ENCODE results near the gene RPRD2.

GRCh38 chr1:150472601-150473200 is 108.8 kb downstream of the RPRD2 start:
- TF ChIP-seq, protein P1, sequence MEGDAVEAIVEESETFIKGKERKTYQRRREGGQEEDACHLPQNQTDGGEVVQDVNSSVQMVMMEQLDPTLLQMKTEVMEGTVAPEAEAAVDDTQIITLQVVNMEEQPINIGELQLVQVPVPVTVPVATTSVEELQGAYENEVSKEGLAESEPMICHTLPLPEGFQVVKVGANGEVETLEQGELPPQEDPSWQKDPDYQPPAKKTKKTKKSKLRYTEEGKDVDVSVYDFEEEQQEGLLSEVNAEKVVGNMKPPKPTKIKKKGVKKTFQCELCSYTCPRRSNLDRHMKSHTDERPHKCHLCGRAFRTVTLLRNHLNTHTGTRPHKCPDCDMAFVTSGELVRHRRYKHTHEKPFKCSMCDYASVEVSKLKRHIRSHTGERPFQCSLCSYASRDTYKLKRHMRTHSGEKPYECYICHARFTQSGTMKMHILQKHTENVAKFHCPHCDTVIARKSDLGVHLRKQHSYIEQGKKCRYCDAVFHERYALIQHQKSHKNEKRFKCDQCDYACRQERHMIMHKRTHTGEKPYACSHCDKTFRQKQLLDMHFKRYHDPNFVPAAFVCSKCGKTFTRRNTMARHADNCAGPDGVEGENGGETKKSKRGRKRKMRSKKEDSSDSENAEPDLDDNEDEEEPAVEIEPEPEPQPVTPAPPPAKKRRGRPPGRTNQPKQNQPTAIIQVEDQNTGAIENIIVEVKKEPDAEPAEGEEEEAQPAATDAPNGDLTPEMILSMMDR (IDR thresholded peaks at IDR 0.05): no peak
- TF ChIP-seq POLR2AphosphoS5 (IDR thresholded peaks at IDR 0.05): no peak

All from sigmoid colon (tissue), 4 donors.